Testis (tissue), 3 donors: ENCODE data around the gene STUM. TPM values are rescaled to one million over a fixed set of nuclear protein-coding genes. Genes with fewer than 3 reads are reported as not detected.

Source experiments
- DNase-seq: peaks from one replicate; pipeline ENCODE4 v3.0.0-alpha.2; 2019
- H3K27ac ChIP-seq, 2 donors: fragments of 200-600 bp; sonication (generic); one replicate each; pipeline ENCODE4 v1.5.1; 2019
- H3K27me3 ChIP-seq: fragments of 200-600 bp; sonication (generic); one replicate; pipeline ENCODE4 v1.5.1; 2019
- H3K36me3 ChIP-seq: fragments of 200-600 bp; sonication (generic); one replicate; pipeline ENCODE4 v1.5.1; 2017; ENCODE audit warnings: low read depth; ENCODE audit errors: missing control alignments
- H3K4me1 ChIP-seq: fragments of 200-600 bp; sonication (generic); one replicate; pipeline ENCODE4 v1.5.1; 2019
- H3K4me3 ChIP-seq, 2 donors: fragments of 200-600 bp; sonication (generic); one replicate each; pipeline ENCODE4 v1.5.1; 2017 to 2019
- H3K9me3 ChIP-seq: fragments of 200-600 bp; sonication (generic); one replicate; pipeline ENCODE4 v1.5.1; 2017
- POLR2A ChIP-seq: fragments of 450-650 bp; IDR thresholded peaks from one replicate; pipeline ENCODE4 v1.6.1; 2017; ENCODE audit warnings: antibody characterized with exemption, mild to moderate bottlenecking, moderate library complexity
- WGBS, 2 donors: methylation state at CpG; one replicate each; pipeline ENCODE4 v1.1.5; 2018; 5-methylcytosine and 5-hydroxymethylcytosine counted together
- intact Hi-C: fragments of 100-400 bp; cut with DNase I; formaldehyde crosslinking; loops from one replicate; pipeline ENCODE4 v1.15.1; 2023; ENCODE audit warnings: low total_unique reads
- polyA plus RNA-seq: library from polyadenylated mRNA; stranded (reverse); fragments of 350-450 nt; fragmentation: Illumina TruSeq; extraction: RNeasy Lipid Tissue Mini Kit (QIAGEN cat#74804); gene quantifications from one replicate; pipeline ENCODE4 v1.2.3, GENCODE V29; 2014; ENCODE audit warnings: low read depth, low replicate concordance; ENCODE audit not compliant: insufficient read depth
- total RNA-seq, 2 donors: library from RNA; depleted of rRNA; stranded (reverse); fragments of >200 nt; gene quantifications; one replicate each; pipeline ENCODE4 v1.2.3, GENCODE V29; 2016
- TF ChIP-seq, protein P1 (sequence below), 3 experiments: fragments of 450-650 bp in 2 of 3; fragments of 200-600 bp in 1 of 3; sonication (generic) in 1 of 3; IDR thresholded peaks; one replicate each; pipeline ENCODE4 v1.5.1; 2016 to 2019; ENCODE audit warnings: antibody characterized with exemption in 3 of 3, mild to moderate bottlenecking in 2 of 3, moderate library complexity in 1 of 3

The STUM gene
- total and polyA plus RNA-seq, 3 donors from 2014 or later: 2.5 to 4.5 (median 3.7) TPM

DNA sequence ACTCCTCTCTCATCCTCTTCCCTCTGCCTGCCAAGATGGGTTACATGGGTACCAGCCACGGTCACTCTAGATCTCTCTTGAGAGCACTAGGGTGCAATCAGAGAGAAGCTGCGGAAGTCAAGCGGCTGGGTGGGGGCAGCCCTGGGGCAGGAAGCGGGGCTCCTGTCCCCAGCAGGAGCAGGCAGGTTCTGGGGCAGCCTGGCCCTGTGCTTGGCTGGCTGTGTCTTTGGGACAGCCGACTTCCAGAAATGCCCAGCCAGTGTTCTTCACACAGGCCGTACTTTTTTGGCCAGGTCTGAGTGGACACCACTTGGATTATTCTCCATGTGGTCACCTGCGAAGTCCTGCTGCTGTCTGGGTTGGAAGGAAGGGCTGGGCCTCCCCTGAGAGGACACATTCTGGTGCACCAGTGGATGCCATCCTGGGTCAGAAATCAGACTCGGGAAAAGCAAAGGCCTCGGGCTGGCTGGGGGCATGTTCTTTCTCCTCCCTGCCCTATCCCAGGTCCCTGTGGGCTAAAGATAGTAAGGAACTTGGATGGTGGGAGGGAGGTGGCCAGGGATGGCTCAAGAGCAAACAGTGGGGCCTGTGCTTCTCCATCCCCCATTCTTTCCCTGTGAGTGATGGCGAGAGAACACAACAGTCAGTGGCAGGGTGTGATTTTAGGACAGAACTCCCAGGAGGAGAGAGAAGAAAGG is 96.9 kb downstream of the STUM start:
- no peaks in the 10 kb centered on the region for H3K36me3 ChIP-seq
- H3K4me3 ChIP-seq: no peak overlapping the region
- TF ChIP-seq, protein P1, sequence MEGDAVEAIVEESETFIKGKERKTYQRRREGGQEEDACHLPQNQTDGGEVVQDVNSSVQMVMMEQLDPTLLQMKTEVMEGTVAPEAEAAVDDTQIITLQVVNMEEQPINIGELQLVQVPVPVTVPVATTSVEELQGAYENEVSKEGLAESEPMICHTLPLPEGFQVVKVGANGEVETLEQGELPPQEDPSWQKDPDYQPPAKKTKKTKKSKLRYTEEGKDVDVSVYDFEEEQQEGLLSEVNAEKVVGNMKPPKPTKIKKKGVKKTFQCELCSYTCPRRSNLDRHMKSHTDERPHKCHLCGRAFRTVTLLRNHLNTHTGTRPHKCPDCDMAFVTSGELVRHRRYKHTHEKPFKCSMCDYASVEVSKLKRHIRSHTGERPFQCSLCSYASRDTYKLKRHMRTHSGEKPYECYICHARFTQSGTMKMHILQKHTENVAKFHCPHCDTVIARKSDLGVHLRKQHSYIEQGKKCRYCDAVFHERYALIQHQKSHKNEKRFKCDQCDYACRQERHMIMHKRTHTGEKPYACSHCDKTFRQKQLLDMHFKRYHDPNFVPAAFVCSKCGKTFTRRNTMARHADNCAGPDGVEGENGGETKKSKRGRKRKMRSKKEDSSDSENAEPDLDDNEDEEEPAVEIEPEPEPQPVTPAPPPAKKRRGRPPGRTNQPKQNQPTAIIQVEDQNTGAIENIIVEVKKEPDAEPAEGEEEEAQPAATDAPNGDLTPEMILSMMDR (IDR thresholded peaks at IDR 0.05): no peak
- no peak for TF ChIP-seq POLR2A
- H3K9me3 ChIP-seq: no peaks in the 10 kb centered on the region
- no peaks in the 10 kb centered on the region for H3K27me3 ChIP-seq
- WGBS, 2 donors: 78 to 84% methylated on average over 8 to 10 of the region's 10 CpGs
- no peak for DNase-seq
- no peaks in the 10 kb centered on the region for H3K4me1 ChIP-seq
- intact Hi-C loops: loop anchor here (10.0 kb wide), 1 partner anchor 89 kb away; the partner anchor contains the start of gene ITPKB
- no peak overlapping the region for H3K27ac ChIP-seq

DNA sequence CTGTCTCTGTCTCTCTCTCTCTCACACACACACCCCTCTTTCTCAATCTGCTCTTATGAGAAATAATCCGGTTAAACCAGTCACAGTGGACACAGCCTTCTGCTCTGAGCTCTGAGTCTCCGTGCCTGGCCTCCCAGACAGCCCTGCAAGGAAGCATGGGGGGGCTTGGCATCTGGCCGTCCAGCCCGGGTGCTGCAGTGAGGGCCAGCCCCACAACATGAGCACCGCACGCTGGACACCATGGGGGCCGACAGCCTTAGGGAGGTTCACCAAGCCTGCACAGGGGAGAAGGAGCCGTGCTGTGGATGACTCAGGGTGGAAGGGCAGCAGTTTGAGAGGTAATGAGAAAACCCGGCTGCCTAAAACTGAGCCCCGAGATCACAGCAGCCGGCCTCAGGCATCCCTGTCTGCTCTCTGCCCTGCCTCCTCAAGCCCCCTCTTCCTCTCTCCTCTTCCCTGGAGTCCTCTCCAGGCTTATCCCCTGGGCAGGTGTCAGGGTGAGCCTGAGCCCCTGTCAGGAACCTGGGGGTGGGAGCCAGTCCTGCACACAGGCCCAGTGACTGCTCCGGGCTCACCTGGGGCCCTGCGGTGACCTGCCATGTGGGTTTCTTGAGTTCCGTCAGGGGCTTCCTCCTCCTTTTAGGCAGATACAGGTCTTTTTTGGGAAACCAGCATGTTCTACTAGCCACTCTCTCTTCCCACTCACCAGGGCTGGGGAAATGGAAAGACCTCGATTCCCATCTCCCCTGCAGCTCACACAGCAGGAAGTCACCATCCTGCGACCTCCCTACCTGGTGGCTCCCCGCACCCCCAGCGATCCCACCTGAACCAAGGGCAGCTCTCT is 97.7 kb downstream of the STUM start:
- TF ChIP-seq, protein P1 (IDR thresholded peaks at IDR 0.05): no peak
- TF ChIP-seq POLR2A: no peak
- no peak for DNase-seq
- 81 to 85% methylated on average over 15 to 18 of the region's 18 CpGs for WGBS, 2 donors
- Histone ChIP-seq H3K4me3 (no peak overlapping the region), H3K27me3 (no peaks in the 10 kb centered on the region), H3K36me3 (no peaks in the 10 kb centered on the region), H3K4me1 (peaks cover 2% of the 10 kb centered on the region), H3K9me3 (no peaks in the 10 kb centered on the region), H3K27ac (no peak overlapping the region)
- intact Hi-C loops: loop anchor here (10.0 kb wide), 1 partner anchor 89 kb away; the partner anchor contains the start of gene ITPKB

DNA sequence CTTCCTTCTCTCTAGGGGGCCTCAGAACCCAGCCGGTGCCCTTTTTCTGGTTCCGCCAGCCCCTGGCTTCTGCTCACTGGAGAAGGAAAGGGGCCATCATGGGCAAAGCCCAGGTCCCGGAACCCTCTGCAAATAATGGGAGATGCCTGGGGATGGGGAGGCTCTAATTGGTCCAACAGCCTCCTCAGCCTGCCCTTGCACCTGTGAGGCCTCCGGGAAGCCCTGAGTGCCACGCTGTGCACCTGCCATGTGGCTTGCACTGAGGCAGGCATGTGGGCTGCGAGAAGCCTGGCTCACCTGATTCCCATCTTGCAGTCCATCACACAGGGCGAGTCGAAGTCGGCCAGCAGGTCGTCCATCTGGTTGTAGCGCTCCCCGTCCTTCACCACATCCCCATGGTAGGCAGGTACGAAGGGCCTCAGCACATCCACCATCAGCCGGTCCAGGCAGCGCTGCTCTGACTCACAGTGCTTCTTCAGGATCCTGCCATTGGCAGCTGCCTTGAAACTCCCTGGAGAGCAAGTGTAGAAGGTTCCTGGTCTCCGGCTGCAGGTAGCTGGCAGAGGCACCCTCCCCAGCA is 98.4 kb downstream of the STUM start:
- WGBS, 2 donors: 95 to 96% methylated on average over 14 to 16 of the region's 16 CpGs
- no peaks in the 10 kb centered on the region for H3K36me3 ChIP-seq
- H3K27ac ChIP-seq: no peak overlapping the region
- intact Hi-C loops: loop anchor here (10.0 kb wide), 1 partner anchor 88 kb away; the partner anchor contains the start of gene ITPKB
- H3K27me3 ChIP-seq: no peaks in the 10 kb centered on the region
- TF ChIP-seq POLR2A: no peak
- TF ChIP-seq, protein P1 (IDR thresholded peaks at IDR 0.05): no peak
- H3K9me3 ChIP-seq: no peaks in the 10 kb centered on the region
- H3K4me3 ChIP-seq: no peak overlapping the region
- DNase-seq: no peak
- H3K4me1 ChIP-seq: peaks cover 2% of the 10 kb centered on the region

DNA sequence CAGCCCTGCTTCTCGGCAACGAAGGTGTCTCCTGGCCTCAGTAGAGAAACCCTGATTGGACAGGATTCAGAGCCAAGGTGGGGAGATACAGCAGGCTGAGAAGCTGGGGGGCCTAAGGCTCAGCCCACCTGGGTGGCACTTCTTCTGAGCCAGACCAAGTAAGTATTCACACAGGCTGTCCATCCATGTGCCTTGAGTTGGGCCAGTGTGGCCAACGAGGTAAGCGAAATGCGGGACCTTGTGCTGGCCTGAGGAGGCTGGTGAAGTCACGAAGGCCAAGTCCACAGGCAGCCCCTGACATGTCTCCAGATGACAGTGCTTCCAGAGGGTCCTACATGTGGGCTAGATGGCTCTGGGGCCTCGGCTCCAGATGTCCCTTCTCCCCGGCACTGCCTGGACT is 99.2 kb downstream of the STUM start:
- H3K36me3 ChIP-seq: no peaks in the 10 kb centered on the region
- no peaks in the 10 kb centered on the region for H3K27me3 ChIP-seq
- DNase-seq: no peak
- intact Hi-C loops: loop anchor here (10.0 kb wide), 1 partner anchor 87 kb away; the partner anchor contains the start of gene ITPKB
- H3K4me3 ChIP-seq: no peak overlapping the region
- 95 to 97% methylated on average over 8 of the region's 8 CpGs for WGBS, 2 donors
- H3K27ac ChIP-seq: no peak overlapping the region
- H3K9me3 ChIP-seq: no peaks in the 10 kb centered on the region
- TF ChIP-seq, protein P1 (IDR thresholded peaks at IDR 0.05): no peak
- no peak for TF ChIP-seq POLR2A
- H3K4me1 ChIP-seq: peaks cover 2% of the 10 kb centered on the region
